NCI-H510A (cell line): ENCODE measurements around the gene RYR1.
"Not testable (repeated sequence)": the region's sequence is repeated elsewhere in the genome, so short reads cannot be mapped to it uniquely, and the experiment has no call there.

Source experiments
- DNase-seq: peaks from one replicate; lab custom pipeline; 2025; lab: John Stamatoyannopoulos, UW

RYR1 gene

GRCh38 chr19:38616265-38616664 lies 182.8 kb downstream of the RYR1 start:
- DNase-seq, result no peak

GRCh38 chr19:38617283-38617763 lies 183.8 kb downstream of the RYR1 start:
- no peak for DNase-seq

- DNase-seq, result peak; percentile 49
These were observed 184.5 kb downstream of the RYR1 start, which contains the start of gene MAP4K1 for GRCh38 chr19:38617764-38618589. Gene MAP4K1 (minus strand): TSS chr19:38617953. CDS start chr19:38617895, 58 bp downstream.

DNA sequence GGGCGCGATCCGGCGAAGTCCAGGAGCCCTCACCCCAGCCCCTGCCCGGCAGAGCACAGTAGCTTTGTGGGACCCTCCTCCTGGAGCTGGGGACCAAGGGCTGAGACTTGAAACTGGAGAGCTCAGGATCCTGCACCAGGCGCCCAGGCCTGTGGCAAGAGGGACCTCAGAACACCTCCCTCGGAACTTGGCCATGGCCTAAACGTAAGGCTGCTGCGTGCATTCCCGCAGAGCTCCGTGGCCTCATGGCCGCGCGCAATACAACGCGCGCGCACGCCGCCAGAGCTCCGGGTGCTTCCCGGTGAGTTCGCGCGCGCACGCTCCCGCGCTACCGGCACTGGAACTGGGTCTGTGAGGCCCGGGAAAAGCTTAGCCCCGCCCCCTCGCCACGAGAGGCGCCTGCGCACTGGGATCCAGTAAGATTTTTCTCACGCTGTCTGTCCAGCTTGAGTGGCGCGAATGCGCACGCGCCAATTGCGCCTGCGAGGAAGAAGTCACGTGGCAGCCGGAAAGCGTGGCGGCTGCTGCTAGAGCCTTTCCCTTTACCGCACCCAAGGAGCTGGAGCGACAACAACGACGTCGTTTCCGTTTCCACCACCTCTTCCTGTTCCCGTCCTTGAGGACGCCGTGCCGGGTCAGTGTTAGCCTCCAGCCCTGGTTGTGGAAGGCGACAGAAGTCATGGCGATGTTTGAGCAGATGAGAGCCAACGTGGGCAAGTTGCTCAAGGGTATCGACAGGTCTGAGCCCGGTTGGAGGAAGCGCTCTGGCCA lies 185.3 kb downstream of the RYR1 start, which contains the start of gene EIF3K:
Gene EIF3K (plus strand): TSS at position 599 of the 771 bp plus-strand sequence. CDS start 81 bp downstream, at position 680.
- peak; percentile 91 for DNase-seq

GRCh38 chr19:38619361-38620174 lies 186.1 kb downstream of the RYR1 start:
- no peak for DNase-seq

GRCh38 chr19:38624822-38625221 lies 191.3 kb downstream of the RYR1 start:
- DNase-seq, result no peak

DNA sequence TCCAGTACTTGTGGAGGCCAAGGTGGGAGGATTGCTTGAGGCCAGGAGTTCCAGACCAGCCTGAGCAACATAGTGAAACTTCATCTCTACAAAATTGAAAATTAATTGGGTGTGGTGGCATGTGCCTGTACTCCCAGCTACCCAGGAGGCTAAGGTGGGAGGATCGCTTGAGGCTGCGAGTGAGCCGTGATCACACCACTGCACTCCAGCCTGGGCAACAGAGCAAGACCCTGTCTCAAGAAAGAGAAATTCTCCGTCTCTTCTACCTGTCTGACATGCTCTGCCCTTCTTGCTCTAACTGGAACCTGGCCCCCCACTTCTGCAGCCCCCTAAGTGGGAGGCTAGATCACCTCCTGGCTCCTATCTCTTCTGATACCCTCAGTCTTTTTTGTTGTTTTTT lies 192.9 kb downstream of the RYR1 start:
- no peak for DNase-seq

- no peak for DNase-seq
These were observed 196.1 kb downstream of the RYR1 start for GRCh38 chr19:38629568-38629967.

DNA sequence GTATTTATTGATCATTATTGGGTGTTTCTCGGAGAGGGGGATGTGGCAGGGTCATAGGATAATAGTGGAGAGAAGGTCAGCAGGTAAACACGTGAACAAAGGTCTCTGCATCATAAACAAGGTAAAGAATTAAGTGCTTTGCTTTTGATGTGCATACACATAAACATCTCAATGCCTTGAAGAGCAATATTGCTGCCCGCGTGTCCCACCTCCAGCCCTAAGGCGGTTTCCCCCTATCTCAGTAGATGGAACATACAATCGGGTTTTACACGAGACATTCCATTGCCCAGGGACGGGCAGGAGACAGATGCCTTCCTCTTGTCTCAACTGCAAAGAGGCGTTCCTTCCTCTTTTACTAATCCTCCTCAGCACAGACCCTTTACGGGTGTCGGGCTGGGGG lies 197.8 kb downstream of the RYR1 start:
- DNase-seq, result not testable (repeated sequence)

GRCh38 chr19:38631811-38632475 lies 198.5 kb downstream of the RYR1 start:
- not testable (repeated sequence) for DNase-seq

DNA sequence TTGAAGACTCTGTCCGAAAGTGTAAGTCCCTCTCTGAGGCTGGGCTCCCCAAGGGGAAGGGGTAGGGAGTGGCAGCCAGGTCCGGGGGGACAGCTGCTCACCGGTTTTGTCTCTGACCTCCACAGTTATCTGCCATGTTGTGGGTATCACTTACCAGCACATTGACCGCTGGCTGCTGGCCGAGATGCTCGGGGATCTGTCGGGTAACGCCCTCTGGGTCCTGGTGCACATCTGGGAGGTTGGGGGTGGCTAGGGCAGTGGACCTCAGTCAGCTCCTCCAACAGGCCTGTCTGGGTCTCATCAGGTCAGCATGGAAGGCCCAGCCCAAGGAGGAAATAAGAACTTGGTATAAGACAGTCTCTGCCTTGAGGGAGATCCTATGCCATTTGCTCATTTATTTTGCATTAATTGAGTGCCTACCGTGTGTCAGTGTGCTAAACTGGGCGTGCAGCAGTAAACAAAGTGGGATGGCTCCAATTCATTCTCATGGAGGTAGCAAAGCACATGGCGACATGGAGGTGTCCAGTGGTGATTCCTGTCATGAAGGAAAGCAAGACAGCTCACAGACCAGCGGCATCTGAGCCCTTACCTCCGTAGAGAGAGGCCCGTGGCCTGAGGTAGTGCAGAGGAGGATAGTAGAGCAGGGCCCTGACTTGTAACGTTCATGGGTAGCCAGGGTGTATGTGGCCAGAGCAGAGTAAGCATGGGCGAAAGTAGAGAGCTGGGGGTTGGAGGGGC lies 199.2 kb downstream of the RYR1 start:
- DNase-seq, result no peak

DNA sequence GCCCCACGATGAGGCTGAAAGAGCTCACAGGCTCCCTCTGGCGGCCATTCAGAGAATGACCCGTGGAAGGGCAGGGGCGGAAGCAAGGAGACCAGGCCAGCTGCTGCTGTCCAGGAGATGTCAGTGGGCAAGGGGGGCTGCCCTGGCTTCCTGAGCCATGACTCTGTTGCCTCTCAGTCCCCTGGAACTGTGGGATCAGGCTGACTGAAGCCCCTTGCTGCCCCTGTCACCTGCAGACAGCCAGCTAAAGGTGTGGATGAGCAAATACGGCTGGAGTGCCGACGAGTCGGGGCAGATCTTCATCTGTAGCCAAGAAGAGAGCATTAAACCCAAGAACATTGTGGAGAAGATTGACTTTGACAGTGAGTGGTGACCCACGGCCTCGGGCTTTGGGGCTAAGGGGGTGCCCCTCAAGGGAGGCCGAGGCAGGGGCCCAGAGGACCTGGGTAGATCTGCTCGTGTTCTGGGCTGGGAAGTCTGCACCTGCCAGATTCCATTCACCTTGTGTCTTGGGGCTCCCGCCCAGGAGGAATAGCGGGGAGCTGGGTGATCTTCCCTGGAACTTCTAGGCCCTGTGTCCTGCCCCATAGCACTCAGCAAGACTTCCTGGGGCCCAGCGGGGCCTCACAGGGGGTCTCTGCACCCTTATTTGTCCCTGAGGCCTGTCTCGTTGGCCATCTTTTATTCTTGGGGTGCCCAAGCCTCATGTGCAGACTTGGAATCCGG lies 201.4 kb downstream of the RYR1 start:
- no peak for DNase-seq

- DNase-seq, result no peak
These were observed 202.2 kb downstream of the RYR1 start for GRCh38 chr19:38635483-38636399.
